ENCODE data around the gene MPV17L2.

The MPV17L2 gene

GRCh38 chr19:18245297-18245696, 52.3 kb downstream of the MPV17L2 start:
- DNase-seq: no peak

Measured in fibroblast of skin of abdomen (primary cell).